GM12872 (cell line): ENCODE measurements around the gene TMEM18.

Experiments used
- TF ChIP-seq, protein P1 (sequence below): IDR thresholded peaks from 3 replicates; pipeline ENCODE4 v1.5.1; 2011; ENCODE audit warnings: low read depth, mild to moderate bottlenecking, low read length, moderate library complexity; ENCODE audit not compliant: insufficient read depth

TMEM18 gene

DNA sequence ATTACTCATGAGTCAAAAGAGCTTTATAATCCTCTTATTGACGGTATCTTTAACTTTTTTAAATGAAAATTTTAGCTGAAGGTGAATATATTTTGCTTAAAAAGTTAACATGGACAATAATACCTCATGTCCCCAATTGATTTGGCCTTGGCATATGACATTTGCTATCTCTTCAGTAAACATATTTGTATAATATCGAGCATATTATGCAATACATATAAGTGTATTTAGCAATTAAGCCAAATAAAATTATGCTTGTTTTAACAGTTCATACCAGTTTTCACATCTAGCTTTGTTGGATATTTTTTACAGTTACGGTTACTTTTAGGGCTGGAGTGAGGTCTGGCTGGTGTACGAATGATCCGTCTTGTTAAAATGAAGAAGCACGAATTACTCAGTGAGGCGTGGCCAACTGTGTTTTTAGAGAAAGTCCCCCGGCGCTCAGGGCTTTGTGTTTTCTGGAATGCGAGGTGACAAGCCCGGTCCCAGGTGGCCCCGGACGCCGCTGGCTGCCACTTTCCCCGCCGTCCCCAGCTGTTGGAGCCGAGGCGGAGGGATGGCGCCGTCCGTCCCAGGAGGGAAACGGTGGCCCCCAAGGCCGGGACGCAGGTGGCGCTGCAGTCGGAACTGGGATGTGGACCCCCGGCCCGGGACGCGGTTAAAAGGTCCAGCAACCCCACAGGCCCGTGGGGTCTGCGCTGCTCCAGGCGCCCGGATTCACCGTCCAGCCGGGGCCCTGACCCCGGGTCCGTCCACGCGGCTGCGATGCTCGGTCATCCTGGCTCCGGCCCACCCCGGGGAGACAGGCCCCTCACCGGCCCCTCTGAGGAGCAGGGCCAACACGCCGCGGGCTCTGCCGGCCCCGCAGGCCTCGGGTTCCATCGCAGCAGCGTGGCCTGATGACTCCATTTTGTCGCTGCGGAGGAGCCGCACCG lies 41.3 kb downstream of the TMEM18 start:
- TF ChIP-seq, protein P1, sequence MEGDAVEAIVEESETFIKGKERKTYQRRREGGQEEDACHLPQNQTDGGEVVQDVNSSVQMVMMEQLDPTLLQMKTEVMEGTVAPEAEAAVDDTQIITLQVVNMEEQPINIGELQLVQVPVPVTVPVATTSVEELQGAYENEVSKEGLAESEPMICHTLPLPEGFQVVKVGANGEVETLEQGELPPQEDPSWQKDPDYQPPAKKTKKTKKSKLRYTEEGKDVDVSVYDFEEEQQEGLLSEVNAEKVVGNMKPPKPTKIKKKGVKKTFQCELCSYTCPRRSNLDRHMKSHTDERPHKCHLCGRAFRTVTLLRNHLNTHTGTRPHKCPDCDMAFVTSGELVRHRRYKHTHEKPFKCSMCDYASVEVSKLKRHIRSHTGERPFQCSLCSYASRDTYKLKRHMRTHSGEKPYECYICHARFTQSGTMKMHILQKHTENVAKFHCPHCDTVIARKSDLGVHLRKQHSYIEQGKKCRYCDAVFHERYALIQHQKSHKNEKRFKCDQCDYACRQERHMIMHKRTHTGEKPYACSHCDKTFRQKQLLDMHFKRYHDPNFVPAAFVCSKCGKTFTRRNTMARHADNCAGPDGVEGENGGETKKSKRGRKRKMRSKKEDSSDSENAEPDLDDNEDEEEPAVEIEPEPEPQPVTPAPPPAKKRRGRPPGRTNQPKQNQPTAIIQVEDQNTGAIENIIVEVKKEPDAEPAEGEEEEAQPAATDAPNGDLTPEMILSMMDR: no peak

DNA sequence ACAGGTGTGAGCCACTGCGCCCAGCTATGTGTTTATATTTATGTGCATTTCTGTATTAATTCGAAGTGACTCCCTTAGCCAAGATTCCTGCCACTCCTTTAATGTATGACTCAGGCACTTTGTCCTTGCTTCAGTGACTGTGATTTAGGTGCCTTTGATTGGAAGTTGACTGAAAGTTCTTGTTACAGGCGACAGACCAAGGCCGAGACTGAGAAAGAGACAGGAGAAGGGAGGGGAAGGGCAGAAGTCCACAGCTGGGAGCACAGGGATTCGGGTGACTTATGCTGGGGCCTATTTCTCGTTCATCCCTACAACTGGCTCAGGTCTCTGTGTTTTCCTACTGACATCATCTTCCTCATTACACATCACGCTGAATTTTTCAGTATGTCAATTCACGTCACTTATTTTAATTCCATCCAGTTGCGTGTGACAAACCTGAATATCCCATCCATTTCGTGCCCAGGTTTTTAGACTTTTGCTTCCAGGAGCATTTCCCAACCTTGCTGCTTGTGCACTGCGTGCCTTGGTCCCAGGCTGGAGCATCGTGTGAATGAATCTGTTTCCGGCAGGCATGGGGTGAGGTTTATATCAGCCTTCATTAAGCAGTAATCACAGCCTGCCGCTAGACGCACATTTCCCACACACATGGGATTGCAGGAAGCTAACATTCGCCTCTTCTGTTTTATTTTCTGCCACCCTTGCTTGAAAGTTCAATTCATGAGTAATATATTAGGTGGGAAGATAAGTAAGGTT lies 42.4 kb downstream of the TMEM18 start:
- TF ChIP-seq, protein P1: no peak

DNA sequence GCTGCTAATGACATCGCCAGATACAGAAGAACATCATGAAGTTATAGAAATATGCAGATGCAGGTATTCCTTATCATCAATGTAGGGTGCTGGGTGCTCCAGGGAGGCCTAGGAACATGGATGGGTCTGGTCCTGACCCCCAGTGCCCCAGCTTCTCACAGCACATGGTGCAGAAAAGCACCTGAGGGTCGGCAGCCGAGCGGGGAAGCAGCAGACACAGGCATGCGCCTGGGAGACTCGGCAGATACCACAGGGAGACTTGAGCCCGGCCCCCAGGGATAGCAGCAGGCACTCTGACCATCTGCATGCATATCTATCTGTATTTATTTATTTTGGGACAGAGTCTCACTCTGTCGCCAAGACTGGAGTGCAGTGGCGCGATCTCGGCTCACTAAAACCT lies 43.2 kb downstream of the TMEM18 start:
- TF ChIP-seq, protein P1: no peak

DNA sequence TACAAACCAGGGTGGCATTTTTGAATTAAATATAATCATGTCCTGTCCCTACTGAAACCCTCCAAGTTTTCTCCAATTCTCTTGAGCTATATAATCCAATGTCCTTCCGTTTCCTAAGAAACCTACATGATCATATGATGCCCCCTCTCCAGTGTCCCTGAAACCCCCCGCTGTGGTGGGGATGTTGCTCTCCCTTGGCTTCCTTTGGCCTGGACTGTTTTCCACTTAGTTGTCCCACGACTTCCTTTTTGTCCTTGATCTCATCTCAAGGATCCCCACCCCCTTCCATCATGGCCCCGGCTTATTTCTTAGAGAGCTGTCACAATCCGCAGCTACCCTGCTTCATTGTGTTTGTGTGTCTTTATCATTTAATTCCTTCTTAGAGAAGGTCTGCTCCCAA lies 43.8 kb downstream of the TMEM18 start:
- TF ChIP-seq, protein P1: no peak

DNA sequence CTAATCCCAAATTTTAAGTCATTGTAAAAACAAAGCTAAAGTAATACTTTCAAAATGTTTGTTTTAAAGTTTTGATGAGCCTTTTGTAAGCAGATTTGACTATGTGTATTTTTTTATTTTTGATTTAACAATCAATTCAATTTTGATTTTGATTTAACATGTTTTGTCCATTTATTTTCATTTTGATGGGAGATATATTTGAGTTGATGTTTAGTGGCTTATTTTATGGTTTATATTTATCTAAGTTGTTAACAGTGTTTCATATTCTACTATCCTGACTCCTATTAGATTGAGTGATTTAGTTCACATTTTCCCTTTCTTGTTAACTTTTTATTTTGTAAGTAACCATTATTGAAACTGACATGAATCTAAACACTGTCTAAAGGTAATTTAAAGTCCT lies 44.7 kb downstream of the TMEM18 start:
- TF ChIP-seq, protein P1: no peak

DNA sequence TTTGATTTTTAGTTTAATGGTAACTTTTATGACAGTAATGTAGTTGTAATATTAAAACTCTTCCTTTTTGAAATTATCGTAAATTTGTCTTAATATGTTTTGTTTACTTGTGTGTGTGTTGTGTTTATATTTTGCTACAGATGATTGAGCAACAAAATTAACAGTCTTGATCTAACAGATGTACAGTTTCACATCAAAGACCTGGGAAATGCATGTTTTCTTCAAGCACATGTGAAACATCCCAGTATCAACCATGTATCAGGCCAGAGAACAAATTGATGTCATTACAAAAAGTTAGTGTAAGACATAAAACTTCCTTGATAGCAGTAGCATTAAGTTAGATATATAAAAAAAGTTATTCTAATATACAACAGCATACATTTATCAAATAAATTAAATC lies 45.5 kb downstream of the TMEM18 start:
- TF ChIP-seq, protein P1: no peak
